ENCODE data around the gene PELI2. TPM values are rescaled to one million over a fixed set of nuclear protein-coding genes. Genes with fewer than 3 reads are reported as not detected.
"Not testable (repeated sequence)": the region's sequence is repeated elsewhere in the genome, so short reads cannot be mapped to it uniquely, and the experiment has no call there.

PELI2 gene
- polyA plus RNA-seq, 1 donor: 25.7 TPM

- Histone ChIP-seq H3K4me3 (ENCODE audit: low read length) (no peak overlapping the region), H3K27ac (ENCODE audit: low read length) (no peak overlapping the region), H3K36me3 (ENCODE audit: control insufficient read depth, insufficient read depth, low read length) (no peaks in the 10 kb centered on the region), H3K4me1 (ENCODE audit: control insufficient read depth, insufficient read depth, low read length) (no peaks in the 10 kb centered on the region), H3K9me3 (ENCODE audit: control insufficient read depth, low read depth, low read length) (no peaks in the 10 kb centered on the region), H3K27me3 (ENCODE audit: control insufficient read depth, insufficient read depth, low read length) (no peaks in the 10 kb centered on the region)
- WGBS (ENCODE audit: insufficient coverage, low lambda C conversion rate): no CpG with 5 or more reads among the region's 1 CpG
- DNase-seq: no peak
Observed at GRCh38 chr14:56152221-56152620, 34.0 kb downstream of the PELI2 start.

- DNase-seq: no peak
- Histone ChIP-seq H3K4me3 (ENCODE audit: low read length) (no peak overlapping the region), H3K36me3 (ENCODE audit: control insufficient read depth, insufficient read depth, low read length) (no peaks in the 10 kb centered on the region), H3K4me1 (ENCODE audit: control insufficient read depth, insufficient read depth, low read length) (no peaks in the 10 kb centered on the region), H3K27ac (ENCODE audit: low read length) (no peak overlapping the region), H3K9me3 (ENCODE audit: control insufficient read depth, low read depth, low read length) (no peaks in the 10 kb centered on the region), H3K27me3 (ENCODE audit: control insufficient read depth, insufficient read depth, low read length) (no peaks in the 10 kb centered on the region)
- no CpG with 5 or more reads among the region's 2 CpGs for WGBS (ENCODE audit: insufficient coverage, low lambda C conversion rate)
Observed at GRCh38 chr14:56153267-56153666, 35.1 kb downstream of the PELI2 start.

DNA sequence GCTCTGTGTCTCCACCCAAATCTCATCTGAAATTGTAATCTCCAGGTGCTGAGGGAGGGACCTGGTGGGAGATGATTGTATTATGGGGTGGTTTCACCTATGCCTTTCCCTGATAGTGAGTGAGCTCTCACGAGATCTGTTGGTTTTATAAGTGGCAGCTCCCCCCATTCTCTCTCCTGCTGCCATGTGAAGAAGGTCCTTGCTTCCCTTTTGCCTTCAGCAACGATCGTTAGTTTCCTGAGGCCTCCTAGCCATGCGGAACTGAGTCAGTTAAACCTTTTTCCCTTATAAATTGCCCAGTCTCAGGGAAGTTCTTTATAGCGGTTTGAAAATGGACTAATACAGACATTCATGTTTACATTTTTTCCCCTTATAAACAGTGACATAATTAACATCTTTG, 36.1 kb downstream of the PELI2 start:
- H3K36me3 ChIP-seq (ENCODE audit: control insufficient read depth, insufficient read depth, low read length): no peaks in the 10 kb centered on the region
- WGBS (ENCODE audit: insufficient coverage, low lambda C conversion rate): 63% methylated on average over 1 of the region's 5 CpGs
- DNase-seq: no peak
- H3K27ac ChIP-seq (ENCODE audit: low read length): no peak overlapping the region
- no peak overlapping the region for H3K4me3 ChIP-seq (ENCODE audit: low read length)
- H3K9me3 ChIP-seq (ENCODE audit: control insufficient read depth, low read depth, low read length): no peaks in the 10 kb centered on the region
- H3K4me1 ChIP-seq (ENCODE audit: control insufficient read depth, insufficient read depth, low read length): no peaks in the 10 kb centered on the region
- no peaks in the 10 kb centered on the region for H3K27me3 ChIP-seq (ENCODE audit: control insufficient read depth, insufficient read depth, low read length)

GRCh38 chr14:56156096-56156495, 37.9 kb downstream of the PELI2 start:
- Histone ChIP-seq H3K27ac (ENCODE audit: low read length) (no peak overlapping the region), H3K36me3 (ENCODE audit: control insufficient read depth, insufficient read depth, low read length) (no peaks in the 10 kb centered on the region), H3K9me3 (ENCODE audit: control insufficient read depth, low read depth, low read length) (no peaks in the 10 kb centered on the region), H3K27me3 (ENCODE audit: control insufficient read depth, insufficient read depth, low read length) (no peaks in the 10 kb centered on the region), H3K4me1 (ENCODE audit: control insufficient read depth, insufficient read depth, low read length) (no peaks in the 10 kb centered on the region), H3K4me3 (ENCODE audit: low read length) (no peak overlapping the region)
- no peak for DNase-seq

- DNase-seq: no peak
- H3K4me1 ChIP-seq (ENCODE audit: control insufficient read depth, insufficient read depth, low read length): no peaks in the 10 kb centered on the region
- H3K27me3 ChIP-seq (ENCODE audit: control insufficient read depth, insufficient read depth, low read length): no peaks in the 10 kb centered on the region
- no CpG with 5 or more reads among the region's 4 CpGs for WGBS (ENCODE audit: insufficient coverage, low lambda C conversion rate)
- H3K9me3 ChIP-seq (ENCODE audit: control insufficient read depth, low read depth, low read length): peaks cover 8% of the 10 kb centered on the region
- H3K27ac ChIP-seq (ENCODE audit: low read length): no peak overlapping the region
- no peaks in the 10 kb centered on the region for H3K36me3 ChIP-seq (ENCODE audit: control insufficient read depth, insufficient read depth, low read length)
- no peak overlapping the region for H3K4me3 ChIP-seq (ENCODE audit: low read length)
Observed at GRCh38 chr14:56159066-56159465, 40.9 kb downstream of the PELI2 start.

GRCh38 chr14:56160088-56160487, 41.9 kb downstream of the PELI2 start:
- H3K27me3 ChIP-seq (ENCODE audit: control insufficient read depth, insufficient read depth, low read length): no peaks in the 10 kb centered on the region
- no peak overlapping the region for H3K4me3 ChIP-seq (ENCODE audit: low read length)
- no peak for DNase-seq
- H3K27ac ChIP-seq (ENCODE audit: low read length): no peak overlapping the region
- H3K9me3 ChIP-seq (ENCODE audit: control insufficient read depth, low read depth, low read length): peaks cover 10% of the 10 kb centered on the region
- WGBS (ENCODE audit: insufficient coverage, low lambda C conversion rate): no CpG with 5 or more reads among the region's 2 CpGs
- H3K4me1 ChIP-seq (ENCODE audit: control insufficient read depth, insufficient read depth, low read length): no peaks in the 10 kb centered on the region
- no peaks in the 10 kb centered on the region for H3K36me3 ChIP-seq (ENCODE audit: control insufficient read depth, insufficient read depth, low read length)

GRCh38 chr14:56161658-56162057, 43.4 kb downstream of the PELI2 start:
- DNase-seq: no peak
- Histone ChIP-seq H3K36me3 (ENCODE audit: control insufficient read depth, insufficient read depth, low read length) (no peaks in the 10 kb centered on the region), H3K27ac (ENCODE audit: low read length) (no peak overlapping the region), H3K9me3 (ENCODE audit: control insufficient read depth, low read depth, low read length) (peaks cover 17% of the 10 kb centered on the region), H3K4me1 (ENCODE audit: control insufficient read depth, insufficient read depth, low read length) (no peaks in the 10 kb centered on the region), H3K27me3 (ENCODE audit: control insufficient read depth, insufficient read depth, low read length) (no peaks in the 10 kb centered on the region), H3K4me3 (ENCODE audit: low read length) (no peak overlapping the region)
- no CpG with 5 or more reads among the region's 1 CpG for WGBS (ENCODE audit: insufficient coverage, low lambda C conversion rate)

DNA sequence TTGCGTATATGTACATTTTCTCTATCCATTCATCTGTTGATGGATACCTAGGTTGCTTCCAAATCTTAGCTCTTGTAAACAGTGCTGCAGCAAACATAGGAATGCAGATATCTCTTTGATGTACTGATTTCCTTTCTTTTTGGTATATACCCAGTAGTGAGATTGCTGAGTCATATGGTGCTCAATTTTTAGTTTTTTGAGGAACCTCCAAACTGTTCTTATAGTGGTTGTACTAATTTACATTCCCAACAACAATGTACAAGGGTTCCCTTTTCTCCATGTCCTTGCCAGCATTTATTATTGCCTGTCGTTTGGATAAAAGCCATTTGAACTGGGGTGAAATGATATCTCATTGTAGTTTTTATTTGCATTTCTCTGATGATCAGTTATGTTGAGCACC, 44.3 kb downstream of the PELI2 start:
- Histone ChIP-seq H3K4me3 (ENCODE audit: low read length) (no peak overlapping the region), H3K36me3 (ENCODE audit: control insufficient read depth, insufficient read depth, low read length) (no peaks in the 10 kb centered on the region), H3K9me3 (ENCODE audit: control insufficient read depth, low read depth, low read length) (peaks cover 20% of the 10 kb centered on the region), H3K4me1 (ENCODE audit: control insufficient read depth, insufficient read depth, low read length) (no peaks in the 10 kb centered on the region), H3K27me3 (ENCODE audit: control insufficient read depth, insufficient read depth, low read length) (no peaks in the 10 kb centered on the region), H3K27ac (ENCODE audit: low read length) (no peak overlapping the region)
- WGBS (ENCODE audit: insufficient coverage, low lambda C conversion rate): 92% methylated on average over 2 of the region's 2 CpGs
- no peak for DNase-seq

DNA sequence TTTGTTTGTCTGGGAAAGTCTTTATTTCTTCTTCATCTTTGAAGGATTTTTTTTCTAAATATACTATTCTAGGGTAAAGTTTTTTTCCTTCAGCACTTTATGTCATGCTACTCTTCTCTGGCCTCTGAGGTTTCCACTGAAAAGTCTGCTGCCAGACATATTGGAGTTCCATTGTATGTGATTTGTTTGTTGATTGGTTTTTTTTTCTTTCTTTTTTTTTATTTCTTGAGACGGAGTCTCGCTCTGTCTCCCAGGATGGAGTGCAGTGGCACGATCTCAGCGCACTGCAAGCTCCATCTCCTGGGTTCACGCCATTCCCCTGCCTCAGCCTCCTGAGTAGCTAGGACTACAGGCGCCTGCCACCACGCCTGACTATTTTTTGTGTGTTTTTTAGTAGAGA, 48.4 kb downstream of the PELI2 start:
- not testable (repeated sequence) for H3K4me1 ChIP-seq (ENCODE audit: control insufficient read depth, insufficient read depth, low read length); H3K27ac ChIP-seq (ENCODE audit: low read length); H3K4me3 ChIP-seq (ENCODE audit: low read length); H3K27me3 ChIP-seq (ENCODE audit: control insufficient read depth, insufficient read depth, low read length); H3K36me3 ChIP-seq (ENCODE audit: control insufficient read depth, insufficient read depth, low read length); DNase-seq
- 100% methylated on average over 2 of the region's 7 CpGs for WGBS (ENCODE audit: insufficient coverage, low lambda C conversion rate)
- peaks cover 20% of the 10 kb centered on the region for H3K9me3 ChIP-seq (ENCODE audit: control insufficient read depth, low read depth, low read length)

DNA sequence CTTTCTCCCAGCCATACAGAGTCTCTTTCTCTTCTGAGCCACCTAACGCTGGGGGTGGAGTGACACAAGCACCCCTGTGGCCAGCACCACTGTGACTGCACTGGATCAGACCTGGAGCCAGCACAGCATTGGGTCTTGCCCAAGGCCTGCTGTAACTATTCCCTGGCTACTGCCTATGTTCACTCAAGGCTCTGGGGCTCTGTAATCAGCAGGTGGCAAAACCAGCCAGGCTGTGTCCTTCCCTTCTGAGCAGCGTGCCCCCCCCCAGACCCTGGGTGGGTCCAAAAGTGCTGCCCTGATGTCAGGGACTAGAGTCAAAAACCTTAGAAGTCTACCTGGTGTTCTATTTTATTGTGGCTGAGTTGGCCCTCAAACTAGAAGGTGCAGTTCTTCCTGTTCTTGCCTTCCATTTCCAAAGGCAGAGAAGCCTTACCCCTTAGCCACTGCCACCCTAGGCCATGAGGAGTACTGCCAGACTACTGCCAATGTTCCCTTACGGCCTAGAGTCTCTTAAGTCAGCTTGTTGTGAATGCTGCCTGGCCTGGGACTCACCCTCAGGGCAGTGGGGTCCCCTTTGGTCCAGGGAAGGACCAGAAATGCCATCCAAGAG, 49.9 kb downstream of the PELI2 start:
- no peaks in the 10 kb centered on the region for H3K27me3 ChIP-seq (ENCODE audit: control insufficient read depth, insufficient read depth, low read length)
- no peak overlapping the region for H3K27ac ChIP-seq (ENCODE audit: low read length)
- H3K4me3 ChIP-seq (ENCODE audit: low read length): no peak overlapping the region
- H3K9me3 ChIP-seq (ENCODE audit: control insufficient read depth, low read depth, low read length): peaks cover 20% of the 10 kb centered on the region
- no peaks in the 10 kb centered on the region for H3K36me3 ChIP-seq (ENCODE audit: control insufficient read depth, insufficient read depth, low read length)
- WGBS (ENCODE audit: insufficient coverage, low lambda C conversion rate): no CpG with 5 or more reads among the region's 3 CpGs
- H3K4me1 ChIP-seq (ENCODE audit: control insufficient read depth, insufficient read depth, low read length): peaks cover 11% of the 10 kb centered on the region
- DNase-seq: no peak

- Histone ChIP-seq H3K4me3 (ENCODE audit: low read length) (no peak overlapping the region), H3K27me3 (ENCODE audit: control insufficient read depth, insufficient read depth, low read length) (no peaks in the 10 kb centered on the region), H3K27ac (ENCODE audit: low read length) (no peak overlapping the region), H3K36me3 (ENCODE audit: control insufficient read depth, insufficient read depth, low read length) (no peaks in the 10 kb centered on the region), H3K9me3 (ENCODE audit: control insufficient read depth, low read depth, low read length) (peaks cover 10% of the 10 kb centered on the region), H3K4me1 (ENCODE audit: control insufficient read depth, insufficient read depth, low read length) (peaks cover 11% of the 10 kb centered on the region)
- WGBS (ENCODE audit: insufficient coverage, low lambda C conversion rate): no CpG with 5 or more reads among the region's 6 CpGs
- no peak for DNase-seq
Observed at GRCh38 chr14:56170028-56170427, 51.8 kb downstream of the PELI2 start.
